Stimulated activated CD8-positive, alpha-beta memory T cell treated with anti-CD3 and anti-CD28 coated beads, Interleukin-15, amount 100 ng/mL, for 24 hours (primary cell): Measurements from ENCODE around the gene SULT1A3.
A peak's percentile ranks its signal among the peaks of the same experiment; 100 is the strongest.
"Not testable (repeated sequence)": the region's sequence is repeated elsewhere in the genome, so short reads cannot be mapped to it uniquely, and the experiment has no call there.

Experiments used
- DNase-seq: peaks from one replicate; pipeline ENCODE4 v3.0.0-alpha.2; 2020; ENCODE audit warnings: low read depth

SULT1A3 gene

DNA sequence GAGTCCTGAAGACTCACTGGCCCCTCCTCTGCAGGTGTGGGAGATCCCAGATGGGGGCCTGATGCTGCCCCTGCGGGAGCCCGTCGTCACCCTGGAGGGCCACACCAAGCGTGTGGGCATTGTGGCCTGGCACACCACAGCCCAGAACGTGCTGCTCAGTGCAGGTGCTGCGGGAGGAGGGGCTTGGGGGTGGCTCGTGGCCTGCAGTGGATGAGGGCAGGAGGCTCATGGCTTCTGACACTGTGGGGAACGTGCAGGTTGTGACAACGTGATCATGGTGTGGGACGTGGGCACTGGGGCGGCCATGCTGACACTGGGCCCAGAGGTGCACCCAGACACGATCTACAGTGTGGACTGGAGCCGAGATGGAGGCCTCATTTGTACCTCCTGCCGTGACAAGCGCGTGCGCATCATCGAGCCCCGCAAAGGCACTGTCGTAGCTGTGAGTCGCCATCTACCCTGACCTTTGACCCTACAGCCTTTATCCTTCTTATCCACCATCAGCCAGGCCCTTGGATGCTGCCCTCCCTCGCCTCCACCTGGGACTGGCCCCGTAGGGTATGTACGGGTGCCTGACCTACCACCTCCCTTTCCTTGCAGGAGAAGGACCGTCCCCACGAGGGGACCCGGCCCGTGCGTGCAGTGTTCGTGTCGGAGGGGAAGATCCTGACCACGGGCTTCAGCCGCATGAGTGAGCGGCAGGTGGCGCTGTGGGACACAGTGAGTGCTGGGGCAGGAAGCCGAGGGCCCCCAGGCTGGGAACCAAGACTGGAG, 12.1 kb upstream of the SULT1A3 start:
- DNase-seq, result peak; percentile 82

DNA sequence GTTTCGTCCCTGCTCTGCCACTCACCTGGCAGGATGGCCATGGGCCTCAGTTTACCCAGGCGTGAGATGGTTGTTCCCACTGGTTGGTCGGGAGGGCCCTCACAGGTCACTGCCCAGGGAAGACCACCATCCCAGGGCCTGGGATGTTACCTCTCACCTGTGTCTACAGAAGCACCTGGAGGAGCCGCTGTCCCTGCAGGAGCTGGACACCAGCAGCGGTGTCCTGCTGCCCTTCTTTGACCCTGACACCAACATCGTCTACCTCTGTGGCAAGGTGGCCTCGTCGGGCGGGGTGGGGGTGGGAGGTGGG, 11.5 kb upstream of the SULT1A3 start:
- no peak for DNase-seq

DNA sequence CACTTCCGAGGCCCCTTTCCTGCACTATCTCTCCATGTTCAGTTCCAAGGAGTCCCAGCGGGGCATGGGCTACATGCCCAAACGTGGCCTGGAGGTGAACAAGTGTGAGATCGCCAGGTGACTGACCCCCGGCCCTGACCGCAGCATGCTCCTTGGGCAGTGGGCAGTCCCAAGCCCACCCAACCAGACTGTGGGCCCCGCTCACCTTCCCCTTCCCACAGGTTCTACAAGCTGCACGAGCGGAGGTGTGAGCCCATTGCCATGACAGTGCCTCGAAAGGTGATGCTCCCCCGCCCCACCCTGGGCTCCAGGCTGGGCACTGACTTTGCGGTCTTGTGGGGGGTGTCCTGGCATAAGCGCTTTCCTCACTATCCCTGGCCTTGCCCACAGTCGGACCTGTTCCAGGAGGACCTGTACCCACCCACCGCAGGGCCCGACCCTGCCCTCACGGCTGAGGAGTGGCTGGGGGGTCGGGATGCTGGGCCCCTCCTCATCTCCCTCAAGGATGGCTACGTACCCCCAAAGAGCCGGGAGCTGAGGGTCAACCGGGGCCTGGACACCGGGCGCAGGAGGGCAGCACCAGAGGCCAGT, 11.0 kb upstream of the SULT1A3 start:
- DNase-seq, result no peak

DNA sequence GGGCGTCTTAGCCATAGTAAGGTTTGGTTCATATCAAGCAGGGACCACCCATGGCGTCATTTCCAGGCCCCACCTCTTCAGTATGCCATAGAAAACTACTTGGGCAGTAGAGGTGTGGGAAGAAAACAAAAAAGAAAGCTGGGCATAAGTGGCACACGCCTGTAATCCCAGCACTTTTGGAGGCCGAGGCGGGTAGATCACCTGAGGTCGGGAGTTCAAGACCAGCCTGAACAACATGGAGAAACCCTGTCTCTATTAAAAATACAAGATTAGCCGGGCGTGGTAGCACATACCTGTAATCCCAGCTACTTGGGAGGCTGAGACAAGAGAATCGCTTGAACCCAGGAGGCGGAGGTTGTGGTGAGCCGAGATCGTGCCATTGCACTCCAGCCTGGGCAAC, 7.9 kb upstream of the SULT1A3 start:
- DNase-seq, result not testable (repeated sequence)

DNA sequence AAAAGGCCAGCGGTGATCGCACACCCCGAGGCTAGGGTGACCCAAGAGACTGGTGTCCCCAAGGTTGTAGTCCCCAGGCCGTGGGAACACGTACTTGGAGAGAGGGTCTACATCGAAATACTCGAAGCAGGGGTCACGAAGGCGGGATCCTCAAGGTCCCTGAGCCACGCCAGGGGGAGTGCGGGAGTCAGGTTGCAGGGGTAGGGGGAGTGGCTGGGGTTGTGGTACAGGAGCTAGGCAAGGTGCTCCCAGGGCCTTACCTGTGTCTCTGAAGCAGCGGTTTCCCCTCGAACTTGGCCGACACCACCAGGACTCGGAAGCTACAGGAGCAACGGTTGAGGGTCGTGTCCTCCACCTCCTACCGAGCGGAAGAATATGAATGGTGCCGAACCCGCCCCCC, 6.0 kb upstream of the SULT1A3 start:
- DNase-seq, result not testable (repeated sequence)

DNA sequence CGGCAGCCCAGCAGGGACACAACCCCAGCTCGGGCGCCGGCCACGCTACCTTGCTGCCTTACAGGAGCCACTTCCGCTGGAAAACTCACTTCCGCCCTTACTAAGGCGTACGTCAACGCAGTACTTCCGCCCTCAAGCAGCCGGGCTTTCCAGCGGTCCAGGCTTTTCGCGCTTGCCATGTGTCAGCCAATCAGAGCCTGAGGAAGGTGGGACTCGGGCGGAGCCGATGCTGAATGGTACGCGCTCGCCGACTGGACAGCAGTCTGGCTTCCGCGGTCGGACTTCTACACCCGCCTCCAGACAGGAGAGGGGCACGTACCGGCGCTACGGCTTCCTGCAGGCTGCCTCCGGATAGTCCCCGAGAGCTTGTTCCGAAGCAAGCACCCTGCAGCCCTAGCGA, 5.4 kb upstream of the SULT1A3 start, which contains the start of the genes BOLA2B and SLX1A:
TSS of gene BOLA2B (minus strand) at position 52 of the 400 bp plus-strand sequence. CDS start 71 bp downstream, outside the sequence.
TSS of gene SLX1A (plus strand) at position 261 of the 400 bp plus-strand sequence. CDS start 210 bp downstream, outside the sequence.
- DNase-seq, result not testable (repeated sequence)

DNA sequence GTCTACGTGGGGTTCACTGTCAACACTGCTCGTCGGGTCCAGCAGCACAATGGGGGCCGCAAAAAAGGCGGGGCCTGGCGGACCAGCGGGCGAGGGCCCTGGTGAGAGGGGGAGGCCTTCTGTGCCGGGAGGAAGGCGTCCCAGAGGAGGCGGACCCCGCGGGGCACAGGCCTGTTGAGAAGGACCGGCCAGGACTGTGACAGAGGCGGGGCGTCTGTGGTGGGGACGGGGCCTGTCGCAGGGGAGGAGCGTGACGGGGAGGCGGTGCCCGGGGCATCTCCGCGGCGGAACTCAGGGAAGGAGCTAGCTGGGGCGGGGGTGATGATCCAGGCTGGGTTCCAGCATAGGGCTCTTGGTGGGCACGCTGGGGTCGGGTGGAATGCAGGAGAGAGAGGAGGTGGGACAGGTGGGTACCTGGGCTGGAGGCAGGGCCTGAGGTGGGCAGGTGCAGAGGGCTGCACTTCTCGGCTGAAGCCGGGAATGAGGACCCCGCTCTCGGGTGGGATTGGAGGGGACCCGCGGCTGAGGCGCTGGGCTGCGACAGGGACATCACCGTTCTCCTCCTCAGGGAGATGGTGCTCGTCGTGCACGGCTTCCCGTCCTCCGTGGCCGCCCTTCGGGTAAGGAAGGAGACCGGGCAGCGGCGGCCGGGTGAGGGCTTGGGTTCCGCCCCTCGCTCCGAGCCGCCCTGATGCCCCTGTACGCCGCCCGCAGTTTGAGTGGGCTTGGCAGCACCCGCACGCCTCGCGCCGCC, 4.7 kb upstream of the SULT1A3 start:
- not testable (repeated sequence) for DNase-seq

DNA sequence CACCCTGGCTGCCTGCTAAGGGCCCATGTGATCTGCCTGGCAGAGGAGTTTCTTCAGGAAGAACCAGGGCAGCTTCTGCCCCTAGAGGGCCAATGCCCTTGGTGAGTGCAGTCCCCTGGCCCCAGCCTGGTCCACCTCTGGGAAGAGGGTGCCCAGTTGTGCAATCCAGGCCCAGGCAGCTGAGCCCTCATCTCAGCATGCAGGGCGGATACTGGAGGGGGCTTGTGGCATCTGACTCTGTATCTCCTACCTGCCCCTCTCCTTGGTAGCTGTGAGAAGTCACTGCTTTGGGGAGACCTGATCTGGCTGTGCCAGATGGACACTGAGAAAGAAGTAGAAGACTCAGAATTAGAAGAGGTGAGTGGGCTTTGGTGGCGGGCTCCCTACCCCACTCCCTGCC, 2.1 kb upstream of the SULT1A3 start:
- DNase-seq, result not testable (repeated sequence)

DNA sequence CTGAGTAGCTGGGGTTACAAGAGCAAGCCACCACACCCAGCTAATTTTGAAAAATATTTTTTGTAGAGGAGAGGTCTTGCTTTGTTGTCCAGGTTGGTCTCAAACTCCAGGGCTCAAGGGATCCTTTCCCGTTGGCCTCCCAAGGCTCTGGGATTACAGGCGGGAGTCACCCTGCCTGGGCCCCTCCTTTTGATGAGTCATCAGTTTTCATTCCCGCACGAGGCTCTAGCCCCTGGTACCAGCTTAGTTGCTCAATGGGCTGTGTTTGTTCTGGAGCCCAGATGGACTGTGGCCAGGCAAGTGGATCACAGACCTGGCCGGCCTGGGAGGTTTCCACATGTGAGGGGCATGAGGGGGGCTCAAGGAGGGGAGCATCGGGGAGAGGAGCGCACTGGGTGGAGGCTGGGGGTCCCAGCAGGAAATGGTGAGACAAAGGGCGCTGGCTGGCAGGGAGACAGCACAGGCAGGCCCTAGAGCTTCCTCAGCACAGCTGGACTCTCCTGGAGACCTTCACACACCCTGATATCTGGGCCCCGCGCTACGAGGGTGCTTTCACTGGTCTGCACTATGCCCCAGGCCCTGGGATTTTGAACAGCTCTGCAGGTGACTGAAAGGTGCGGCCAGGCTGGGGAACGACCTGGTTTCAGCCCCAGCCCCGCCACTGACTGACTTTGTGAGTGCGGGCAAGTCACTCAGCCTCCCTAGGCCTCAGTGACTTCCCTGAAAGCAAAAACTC, 721 bp downstream of the SULT1A3 start:
- not testable (repeated sequence) for DNase-seq

DNA sequence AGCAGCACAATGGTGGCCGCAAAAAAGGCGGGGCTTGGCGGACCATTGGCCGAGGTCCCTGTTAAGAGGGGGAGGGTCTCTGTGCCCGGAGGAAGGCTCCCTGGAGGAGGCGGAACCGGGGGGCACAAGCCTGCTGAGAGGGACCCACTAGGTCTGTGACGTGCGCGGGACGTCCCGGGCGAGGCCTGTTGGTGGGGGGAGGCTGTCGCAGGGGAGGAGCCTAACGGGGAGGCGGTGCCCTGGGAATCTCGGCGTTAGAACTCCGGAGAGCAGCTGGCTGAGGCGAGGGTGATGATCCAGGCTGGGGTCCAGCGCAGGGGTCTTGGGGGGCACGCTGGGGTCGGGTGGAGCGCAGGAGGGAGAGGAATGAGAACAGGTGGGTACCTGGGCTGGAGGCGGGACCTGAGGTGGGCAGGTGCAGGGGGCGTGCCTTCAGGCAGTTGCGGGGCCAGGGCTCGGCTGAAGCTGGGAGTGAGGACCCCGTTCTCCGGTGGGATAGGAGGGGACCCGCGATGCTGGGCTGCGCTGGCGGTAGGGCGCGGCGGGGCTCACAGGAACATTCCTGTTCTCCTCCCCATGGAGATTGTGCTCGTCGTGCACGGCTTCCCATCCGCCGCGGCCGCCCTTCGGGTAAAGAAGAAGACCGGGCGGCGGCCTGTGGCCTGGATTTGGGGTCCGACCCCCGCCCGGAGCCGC, 6.6 kb downstream of the SULT1A3 start:
- DNase-seq, result not testable (repeated sequence)

DNA sequence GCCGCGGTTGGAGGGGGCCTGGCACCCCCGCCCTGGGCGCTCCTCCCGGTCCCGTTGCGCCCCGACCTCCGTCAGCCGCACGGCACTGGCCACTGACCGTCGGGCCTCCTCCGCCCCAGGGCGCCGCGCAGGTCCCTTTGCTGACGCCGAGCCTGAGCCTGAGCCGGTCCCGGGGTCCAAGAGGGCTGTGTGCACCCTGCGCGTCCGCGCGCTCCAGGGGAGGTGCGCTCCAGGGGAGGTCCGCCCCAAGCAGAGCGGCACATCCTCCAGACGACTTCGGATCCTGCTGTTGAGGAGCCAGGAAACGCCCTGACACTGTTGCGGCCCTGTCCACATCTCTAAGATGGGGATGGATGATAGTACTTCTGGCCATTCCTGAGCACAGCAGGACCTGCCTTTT, 7.2 kb downstream of the SULT1A3 start:
- not testable (repeated sequence) for DNase-seq

DNA sequence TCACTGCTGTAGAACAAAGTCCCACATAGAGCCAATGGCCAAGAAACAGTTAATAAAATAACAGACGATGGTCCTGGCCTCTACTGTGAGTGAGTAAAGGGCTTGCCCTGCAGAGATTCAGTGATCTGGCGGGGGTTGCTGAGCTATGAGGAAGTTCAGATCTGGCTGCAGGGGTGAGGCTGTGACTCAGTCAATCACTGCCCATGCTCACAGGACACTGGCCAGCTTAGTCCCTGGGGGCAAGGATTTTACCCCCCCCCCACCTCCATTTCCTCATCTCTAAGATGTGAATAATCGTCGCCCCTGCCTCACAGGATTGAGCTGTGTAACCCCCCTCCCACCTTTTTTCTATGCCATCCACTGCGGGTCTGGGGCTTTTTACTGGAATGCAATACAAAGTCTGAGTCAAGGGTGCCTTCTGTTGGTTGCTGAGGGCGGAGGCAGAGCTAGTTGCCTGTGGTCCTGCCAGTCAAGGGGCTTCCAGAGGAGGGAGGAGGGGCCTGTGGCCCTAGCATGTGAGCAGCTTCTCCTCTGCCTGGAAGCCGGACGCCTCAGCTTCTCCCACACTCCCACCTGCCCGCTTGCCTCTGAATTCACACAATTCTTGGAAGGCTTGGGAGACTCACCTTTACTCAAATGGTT, 8.1 kb downstream of the SULT1A3 start:
- not testable (repeated sequence) for DNase-seq

DNA sequence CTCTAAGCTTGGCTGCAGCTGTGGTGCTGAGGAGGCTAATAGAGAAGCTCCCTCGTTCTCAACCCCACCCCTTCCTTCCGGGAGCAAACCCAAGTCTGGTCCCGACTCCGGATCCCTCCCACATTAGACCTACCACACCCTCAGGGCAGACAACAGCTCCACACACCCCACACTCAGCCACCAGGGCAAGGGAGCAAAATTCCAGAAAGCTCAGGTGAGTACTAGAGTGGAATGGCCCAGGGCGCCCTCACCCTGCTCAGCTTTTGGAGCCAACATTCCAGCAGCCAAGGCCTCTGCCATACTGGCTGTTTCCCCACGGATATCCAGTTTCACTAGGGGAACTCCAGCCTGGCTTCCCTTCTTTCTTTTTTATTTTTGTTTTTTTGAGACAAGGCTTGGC, 10.0 kb downstream of the SULT1A3 start:
- not testable (repeated sequence) for DNase-seq

DNA sequence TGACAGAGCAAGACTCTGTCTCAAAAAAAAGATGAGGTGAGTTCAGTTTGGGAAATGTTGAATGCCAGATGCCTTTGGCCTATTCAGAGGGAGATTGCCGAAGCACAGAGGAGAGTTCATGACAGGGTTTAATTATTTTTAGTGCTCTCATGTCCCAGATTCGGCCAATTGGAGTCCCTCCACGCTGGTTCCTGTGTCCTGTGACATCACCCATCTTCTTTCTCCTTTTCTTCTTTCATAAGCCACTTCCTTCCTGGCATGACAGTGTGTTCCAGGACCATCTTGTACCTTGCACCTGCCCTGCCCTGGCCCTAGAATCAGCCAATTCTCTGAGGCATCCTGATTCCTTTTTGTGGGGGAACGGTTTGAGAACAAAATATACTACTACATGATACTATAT, 12.4 kb downstream of the SULT1A3 start:
- not testable (repeated sequence) for DNase-seq

DNA sequence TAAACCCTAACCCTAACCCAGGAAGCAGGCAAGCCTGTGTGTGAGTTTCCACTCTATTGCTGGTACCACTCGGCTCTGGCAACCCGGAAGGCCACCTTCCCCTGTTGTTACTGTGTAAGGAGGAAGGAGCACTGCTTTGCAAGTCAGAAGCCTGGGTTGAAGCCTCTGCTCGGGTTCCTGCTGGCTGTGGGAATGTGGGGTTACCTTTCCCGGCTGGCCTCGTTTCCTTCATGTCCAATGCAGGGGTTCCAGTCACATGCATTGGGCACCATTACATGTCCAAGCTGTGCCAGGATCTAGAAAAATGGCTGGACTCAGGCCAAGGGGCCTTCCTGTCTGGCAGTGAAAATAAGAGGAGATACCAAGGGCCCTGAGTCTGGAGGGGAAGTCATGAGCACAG, 18.0 kb downstream of the SULT1A3 start:
- not testable (repeated sequence) for DNase-seq

DNA sequence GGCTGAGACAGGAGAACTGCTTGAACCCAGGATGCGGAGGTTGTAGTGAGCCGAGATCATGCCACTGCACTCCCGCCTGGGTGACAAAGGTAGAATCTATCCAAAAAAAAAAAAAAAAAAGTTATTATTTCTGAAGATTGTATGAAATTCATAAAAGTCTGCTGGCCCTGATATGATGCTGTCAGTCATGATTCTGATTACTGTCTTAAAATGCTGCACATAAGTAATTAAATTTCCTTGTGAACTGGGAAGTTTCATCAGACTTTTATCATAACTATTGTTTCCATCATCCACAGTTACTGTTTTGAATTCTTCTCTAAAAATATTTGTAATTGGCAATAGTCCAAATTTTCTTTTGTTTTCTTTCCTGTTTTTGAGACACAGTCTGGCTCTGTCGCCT, 49.3 kb downstream of the SULT1A3 start, which contains the start of gene NPIPB13:
TSS of gene NPIPB13 (minus strand) at position 101 of the 400 bp plus-strand sequence. CDS start 2,906 bp downstream, outside the sequence.
- not testable (repeated sequence) for DNase-seq
